HG03521 (cell line): ENCODE data around the gene HMGCS1.
A peak's percentile ranks its signal among the peaks of the same experiment; 100 is the strongest.
"Not testable (repeated sequence)": the region's sequence is repeated elsewhere in the genome, so short reads cannot be mapped to it uniquely, and the experiment has no call there.

Experiments
- ATAC-seq: cut with Tn5 transposase; IDR thresholded peaks from one replicate; pipeline ENCODE4 v1.9.1; 2021; ENCODE audit warnings: mild to moderate bottlenecking, moderate library complexity; ENCODE audit not compliant: unreplicated experiment

HMGCS1 gene

GRCh38 chr5:43313035-43313853 lies at the start of gene HMGCS1:
TSS of gene HMGCS1 (minus strand) at chr5:43313412. CDS start at chr5:43298965, 14,447 bp downstream.
- peak; percentile 91 for ATAC-seq

DNA sequence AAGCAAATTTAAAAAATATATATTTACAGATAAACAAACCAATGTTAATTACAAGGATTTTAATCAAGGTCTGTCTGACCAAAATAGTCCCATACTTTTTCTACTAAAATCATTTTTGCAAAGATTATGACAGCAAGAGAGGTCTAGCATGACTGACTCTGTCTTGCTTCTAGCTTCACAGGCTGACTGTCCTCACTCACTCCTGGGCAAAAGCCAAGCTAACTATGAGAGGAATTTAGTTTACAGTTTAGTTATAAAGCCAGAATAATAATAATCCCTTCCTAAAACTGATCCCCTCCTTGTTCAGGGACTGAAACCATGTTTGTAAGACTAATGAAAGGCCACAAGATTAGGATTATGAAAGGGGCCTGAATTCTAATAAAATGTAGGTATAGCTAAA lies 45.5 kb upstream of the HMGCS1 start:
- no peak for ATAC-seq

DNA sequence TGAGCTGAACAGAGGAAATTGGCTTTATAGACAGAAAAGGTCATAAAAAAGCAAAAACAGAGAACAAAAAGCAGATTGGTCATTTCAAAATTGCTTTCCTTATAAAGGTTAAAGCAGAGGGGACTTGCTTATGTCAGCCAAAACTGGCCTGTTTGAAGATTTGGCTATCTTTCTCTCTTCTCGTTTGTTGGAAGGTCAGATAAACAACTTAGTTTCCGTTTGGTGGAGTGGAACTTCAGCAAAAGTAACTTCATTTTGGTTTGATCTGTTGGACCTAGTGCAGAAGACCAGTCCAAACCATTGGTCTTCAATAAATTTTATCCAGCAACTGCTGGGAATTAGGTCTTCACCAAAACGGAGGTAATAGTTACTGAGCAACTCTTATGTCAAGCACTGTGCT lies 45.1 kb upstream of the HMGCS1 start:
- ATAC-seq, result no peak

GRCh38 chr5:43357878-43358281 lies 44.7 kb upstream of the HMGCS1 start:
- ATAC-seq, result no peak

GRCh38 chr5:43357067-43357466 lies 43.9 kb upstream of the HMGCS1 start:
- no peak for ATAC-seq

- no peak for ATAC-seq
These were observed 41.6 kb upstream of the HMGCS1 start for GRCh38 chr5:43354774-43355173.

DNA sequence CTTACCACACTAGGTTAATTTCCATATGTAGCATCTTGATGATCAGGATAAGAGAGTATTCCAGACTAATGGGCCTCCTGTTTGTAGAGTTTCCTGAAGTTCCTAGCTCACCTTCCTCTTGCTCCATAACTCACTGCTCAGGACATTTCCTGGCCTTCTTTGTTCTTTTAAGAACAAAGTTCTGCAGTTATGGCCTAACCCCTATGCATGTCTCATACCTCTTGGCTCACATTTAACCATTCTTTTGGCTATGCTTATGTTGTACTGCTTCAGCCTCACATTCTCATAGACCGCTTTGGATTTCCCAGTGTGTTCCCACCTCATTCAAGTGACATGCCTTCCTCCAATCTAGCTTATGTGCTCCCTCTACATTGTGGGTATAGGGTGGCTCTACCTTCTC lies 40.5 kb upstream of the HMGCS1 start:
- no peak for ATAC-seq

DNA sequence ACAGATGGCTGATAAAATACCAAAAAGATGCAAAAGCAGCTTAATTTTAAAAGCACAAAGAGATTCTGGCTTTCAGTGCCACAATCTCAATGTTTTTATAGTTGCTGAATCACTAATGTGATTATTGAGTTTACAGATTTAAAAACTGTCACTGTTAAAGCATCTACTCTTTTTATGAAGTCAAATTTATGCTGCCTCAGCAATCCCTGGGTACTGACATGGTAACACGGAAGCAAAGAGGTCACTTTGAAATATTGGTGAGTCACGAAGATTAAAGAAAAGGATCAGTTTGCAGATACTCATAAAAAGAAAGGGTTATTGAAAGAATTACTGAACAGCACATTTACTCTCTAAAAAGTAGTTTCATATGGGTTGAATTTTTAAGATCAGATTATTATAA lies 39.7 kb upstream of the HMGCS1 start:
- ATAC-seq, result no peak

DNA sequence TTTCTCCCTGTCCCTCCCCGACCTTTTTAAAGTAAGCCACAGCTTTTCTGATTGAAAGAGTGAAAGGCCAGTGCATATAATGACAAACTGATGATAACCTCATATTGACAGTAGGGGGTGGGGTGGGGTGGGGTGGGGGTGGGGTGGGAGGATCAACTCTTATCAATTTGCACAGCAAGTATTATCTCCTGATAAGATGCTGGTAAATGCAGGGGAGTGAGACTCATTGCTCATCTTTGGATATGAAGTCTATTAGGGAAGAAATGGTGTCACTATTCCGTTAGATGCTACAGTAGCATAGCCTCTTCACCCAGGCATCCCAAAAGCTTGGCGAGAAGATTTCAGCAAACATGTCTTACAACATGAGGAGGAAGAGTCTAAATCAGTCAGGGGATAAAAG lies 38.9 kb upstream of the HMGCS1 start:
- ATAC-seq, result no peak

DNA sequence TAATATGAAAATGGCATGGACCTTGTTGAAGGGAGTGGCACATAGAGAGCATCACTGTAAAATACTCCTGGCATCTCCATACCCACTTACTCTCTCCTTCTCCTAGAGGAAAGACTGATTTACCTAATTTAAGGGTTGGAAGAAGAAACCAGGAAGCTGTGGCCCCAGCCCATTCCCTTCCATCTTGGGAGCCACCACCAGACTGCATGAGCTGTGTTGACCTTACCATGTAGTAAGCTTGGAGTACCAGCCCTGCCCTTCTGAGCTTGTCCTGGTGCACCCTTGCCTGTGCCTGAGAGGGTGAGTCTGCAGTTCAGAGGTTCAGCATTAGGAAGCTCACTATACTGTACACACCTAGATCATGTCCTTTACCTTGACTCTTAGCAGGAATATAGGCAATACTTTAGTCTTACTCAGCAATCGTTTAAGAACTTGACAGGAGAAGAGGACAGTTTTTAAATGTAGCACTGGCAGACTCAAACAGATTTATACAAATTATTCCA lies 35.7 kb upstream of the HMGCS1 start:
- no peak for ATAC-seq

DNA sequence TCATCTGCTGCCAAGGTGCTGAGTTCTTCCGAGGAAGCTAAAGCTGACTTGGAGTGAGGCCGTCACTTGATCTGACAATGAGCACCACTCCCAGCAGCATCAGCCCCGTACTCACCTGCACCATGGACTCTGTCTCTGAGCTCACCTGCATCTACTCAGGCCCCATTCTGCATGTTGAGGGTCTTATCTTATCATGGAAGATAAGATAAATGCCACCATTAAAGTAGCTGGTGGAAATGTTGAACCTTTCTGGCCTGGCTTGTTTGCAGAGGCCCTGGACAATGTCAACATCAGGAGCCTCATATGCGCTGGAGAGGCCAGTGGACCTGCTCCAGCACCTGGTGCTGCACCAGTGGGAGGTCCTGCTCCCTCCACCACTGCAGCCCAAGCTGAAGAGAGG lies 35.0 kb upstream of the HMGCS1 start:
- ATAC-seq, result no peak

- no peak for ATAC-seq
These were observed 25.6 kb upstream of the HMGCS1 start for GRCh38 chr5:43338862-43339261.

DNA sequence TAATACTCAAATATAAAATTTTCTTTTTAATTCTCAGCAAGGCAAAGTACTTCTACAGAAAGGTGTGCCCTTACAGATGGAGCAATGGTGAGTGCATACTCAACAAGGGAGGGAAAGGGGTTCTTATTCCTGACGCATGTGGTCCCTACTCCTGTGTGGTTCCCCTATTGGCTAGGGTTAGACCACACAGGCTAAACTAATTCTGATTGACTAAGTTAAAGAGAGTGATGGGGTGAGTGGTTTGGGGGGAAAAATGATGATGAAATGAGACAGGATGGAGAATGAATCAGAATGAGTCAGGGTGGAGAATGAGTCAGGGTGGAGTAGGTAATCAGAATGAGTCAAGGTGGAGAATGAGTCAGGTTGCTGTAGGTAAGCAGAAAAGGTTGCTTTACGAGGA lies 22.9 kb upstream of the HMGCS1 start:
- no peak for ATAC-seq

DNA sequence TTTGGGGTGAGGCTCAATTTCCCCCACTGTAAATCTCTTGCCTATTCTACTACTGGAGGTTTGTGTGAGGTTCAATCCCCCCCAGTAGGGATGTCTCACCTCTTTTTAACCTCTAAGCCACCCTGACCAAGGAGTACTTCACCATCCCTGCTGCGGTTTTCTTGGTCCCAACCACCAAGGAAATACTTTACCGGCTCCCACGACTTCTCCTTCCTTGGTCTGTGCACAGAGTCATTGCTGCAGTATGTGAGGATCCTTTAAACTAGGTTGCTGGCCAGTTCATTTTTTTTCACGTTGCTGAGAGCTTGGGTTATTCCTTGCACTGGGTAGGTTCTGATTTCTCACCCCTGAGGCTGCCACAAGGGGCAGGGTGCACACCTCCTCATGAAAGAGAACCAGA lies 22.5 kb upstream of the HMGCS1 start:
- ATAC-seq, result no peak

- no peak for ATAC-seq
These were observed 19.2 kb upstream of the HMGCS1 start for GRCh38 chr5:43332401-43332800.

- not testable (repeated sequence) for ATAC-seq
These were observed 12.4 kb upstream of the HMGCS1 start for GRCh38 chr5:43325624-43326023.

DNA sequence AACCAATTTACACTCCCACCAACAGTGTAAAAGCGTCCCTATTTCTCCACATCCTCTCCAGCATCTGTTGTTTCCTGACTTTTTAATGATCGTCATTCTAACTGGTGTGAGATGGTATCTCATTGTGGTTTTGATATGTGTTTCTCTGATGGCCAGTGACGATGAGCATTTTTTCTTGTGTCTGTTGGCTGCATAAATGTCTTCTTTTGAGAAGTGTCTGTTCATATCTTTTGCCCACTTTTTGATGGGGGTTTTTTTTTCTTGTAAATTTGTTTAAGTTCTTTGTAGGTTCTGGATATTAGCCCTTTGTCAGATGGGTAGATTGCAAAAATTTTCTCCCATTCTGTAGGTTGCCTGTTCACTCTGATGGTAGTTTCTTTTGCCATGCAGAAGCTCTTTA lies 10.3 kb upstream of the HMGCS1 start:
- not testable (repeated sequence) for ATAC-seq

- no peak for ATAC-seq
These were observed 7.6 kb upstream of the HMGCS1 start for GRCh38 chr5:43320846-43321245.

- ATAC-seq, result no peak
These were observed 3.2 kb upstream of the HMGCS1 start for GRCh38 chr5:43316421-43316820.

- ATAC-seq, result no peak
These were observed 2.5 kb upstream of the HMGCS1 start for GRCh38 chr5:43315682-43316081.

DNA sequence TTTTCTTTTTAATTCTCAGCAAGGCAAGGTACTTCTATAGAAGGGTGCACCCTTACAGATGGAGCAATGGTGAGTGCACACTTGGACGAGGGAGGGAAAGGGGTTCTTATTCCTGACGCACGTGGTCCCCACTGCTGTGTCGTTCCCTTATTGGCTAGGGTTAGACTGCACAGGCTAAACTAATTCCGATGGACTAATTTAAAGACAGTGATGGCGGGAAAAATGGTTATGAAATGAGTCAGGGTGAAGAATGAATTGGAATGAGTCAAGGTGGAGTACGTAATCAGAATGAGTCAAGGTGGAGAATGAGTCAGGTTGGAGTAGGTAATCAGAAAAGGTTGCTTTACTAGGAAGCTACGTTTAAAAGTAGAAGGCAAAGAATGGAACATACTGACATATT lies 2.1 kb upstream of the HMGCS1 start:
- no peak for ATAC-seq

DNA sequence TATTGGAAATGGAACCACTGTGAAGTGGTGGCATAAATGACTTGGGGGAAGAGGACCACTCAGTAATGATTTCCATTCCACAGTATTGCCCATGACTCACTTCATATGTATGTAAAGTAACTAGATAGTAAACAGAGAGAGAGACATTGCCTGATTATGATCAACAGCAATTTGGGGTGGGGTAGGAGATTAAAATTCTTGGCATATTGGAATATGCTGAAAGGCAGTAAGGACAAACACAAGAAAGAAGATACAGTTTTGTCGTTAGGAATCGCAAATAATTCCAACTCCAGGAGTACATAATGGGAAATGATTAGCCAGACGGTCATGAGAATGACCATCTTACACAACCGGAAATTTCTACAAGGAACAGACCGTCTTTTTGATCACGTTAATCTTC lies 1.5 kb upstream of the HMGCS1 start:
- no peak for ATAC-seq
